SK-N-SH (cell line): ENCODE results near the gene TSPAN7. TPM values are rescaled to one million over a fixed set of nuclear protein-coding genes. Genes with fewer than 3 reads are reported as not detected.

ENCODE experiments used
- CTCF ChIA-PET: fragments of 300-600, 350-600 bp; formaldehyde crosslinking; extraction: SDS; loops from one replicate; lab custom pipeline; 2021; lab: Yijun Ruan, JAX
- POLR2A ChIA-PET: fragments of 350-600 bp; sonication (Branson Sonifier 250); formaldehyde crosslinking; extraction: SDS; loops from one replicate; lab custom pipeline; 2020; ENCODE audit warnings: antibody characterized with exemption, inconsistent platforms; lab: Yijun Ruan, JAX
- DNase-seq: peaks from one replicate; pipeline ENCODE4 v3.0.0; 2012
- H2AFZ ChIP-seq: fragments of 200-600 bp; sonication (generic); 2 replicates; pipeline ENCODE4 v1.8.1; 2016; ENCODE audit warnings: antibody characterized with exemption, mild to moderate bottlenecking, low read depth
- H3F3A ChIP-seq: fragments of 200-600 bp; sonication (generic); replicated peaks from 2 replicates; pipeline ENCODE3; 2016; ENCODE audit warnings: antibody characterized with exemption, mild to moderate bottlenecking; ENCODE audit not compliant: insufficient read depth
- H3K27ac ChIP-seq, 2 experiments: fragments of 200-500 bp in 1 of 2; fragments of 200-600 bp in 1 of 2; sonication (Bioruptor generic) in 1 of 2; sonication (generic), shearing (Covaris generic) in 1 of 2; 2 replicates each; pipeline versions ENCODE4 v1.5.1 to v1.6.1; 2014 to 2016; ENCODE audit warnings: low read depth in 2 of 2, inconsistent platforms in 1 of 2, low read length in 1 of 2, mild to moderate bottlenecking in 1 of 2, mixed read lengths in 1 of 2
- H3K27me3 ChIP-seq: fragments of 200-600 bp; sonication (generic), shearing (Covaris generic); 2 replicates; pipeline ENCODE4 v1.6.1; 2016; ENCODE audit warnings: mixed run types; ENCODE audit not compliant: insufficient read depth
- H3K36me3 ChIP-seq, 2 experiments: fragments of 200-500 bp in 1 of 2; fragments of 200-600 bp in 1 of 2; sonication (Bioruptor generic) in 1 of 2; sonication (generic) in 1 of 2; replicated peaks in 1 of 2; 2 replicates each; pipeline versions ENCODE3 to v1.5.1; 2014 to 2016; ENCODE audit warnings: low read length in 1 of 2, mild to moderate bottlenecking in 1 of 2; ENCODE audit not compliant: insufficient read depth in 2 of 2, control insufficient read depth in 1 of 2
- H3K4me1 ChIP-seq, 2 experiments: fragments of 200-500 bp in 1 of 2; fragments of 200-600 bp in 1 of 2; sonication (Bioruptor generic) in 1 of 2; sonication (generic), shearing (Covaris generic) in 1 of 2; 2 replicates each; pipeline versions ENCODE4 v1.5.1 to v1.6.1; 2014 to 2016; ENCODE audit warnings: low read depth in 1 of 2, low read length in 1 of 2, mixed run types in 1 of 2; ENCODE audit not compliant: insufficient read depth in 2 of 2, control insufficient read depth in 1 of 2
- H3K4me2 ChIP-seq: fragments of 200-600 bp; sonication (generic), shearing (Covaris generic); 2 replicates; pipeline ENCODE4 v1.6.1; 2017; ENCODE audit warnings: mixed run types
- H3K4me3 ChIP-seq, 2 experiments: fragments of 200-500 bp in 1 of 2; fragments of 200-600 bp in 1 of 2; sonication (Bioruptor generic) in 1 of 2; sonication (generic), shearing (Covaris generic) in 1 of 2; 2 replicates each; pipeline versions ENCODE4 v1.5.1 to v1.8.1; 2014 to 2016; ENCODE audit warnings: low read depth in 2 of 2, inconsistent platforms in 1 of 2, low read length in 1 of 2, mild to moderate bottlenecking in 1 of 2, mixed read lengths in 1 of 2, moderate library complexity in 1 of 2
- H3K79me2 ChIP-seq: fragments of 200-600 bp; sonication (generic); 2 replicates; pipeline ENCODE4 v1.8.1; 2017; ENCODE audit warnings: mild to moderate bottlenecking; ENCODE audit not compliant: insufficient read depth
- H3K9ac ChIP-seq: fragments of 200-600 bp; sonication (generic); 2 replicates; pipeline ENCODE4 v1.6.1; 2017; ENCODE audit warnings: mixed run types
- H3K9me2 ChIP-seq: fragments of 200-600 bp; sonication (generic); 2 replicates; pipeline ENCODE4 v1.6.1; 2017; ENCODE audit warnings: mixed run types
- H3K9me3 ChIP-seq: fragments of 200-600 bp; sonication (generic); 2 replicates; pipeline ENCODE4 v1.6.1; 2017; ENCODE audit warnings: mixed run types, mild to moderate bottlenecking, moderate library complexity
- H4K20me1 ChIP-seq: fragments of 200-600 bp; sonication (generic); 2 replicates; pipeline ENCODE4 v1.6.1; 2017; ENCODE audit warnings: mild to moderate bottlenecking, mixed run types; ENCODE audit not compliant: insufficient read depth
- CTCF ChIP-seq: fragments of 200-600 bp; sonication (generic); IDR thresholded peaks from 2 replicates; pipeline ENCODE4 v1.6.1; 2017; ENCODE audit warnings: antibody characterized with exemption, mild to moderate bottlenecking, moderate library complexity
- ELF1 ChIP-seq: IDR thresholded peaks from 2 replicates; pipeline ENCODE4 v1.4.0; 2012
- FOXM1 ChIP-seq: IDR thresholded peaks from 2 replicates; pipeline ENCODE4 v1.4.0; 2012; ENCODE audit warnings: low read depth, mild to moderate bottlenecking
- GATA2 ChIP-seq: sonication (generic); formaldehyde crosslinking; IDR thresholded peaks from 2 replicates; pipeline ENCODE4 v1.5.0; 2020; ENCODE audit warnings: mild to moderate bottlenecking, missing genetic modification reagents
- PBX3 ChIP-seq: IDR thresholded peaks from 2 replicates; pipeline ENCODE4; 2012
- WGBS: methylation state at CpG from one replicate; pipeline ENCODE4 v1.1.6; 2017; ENCODE audit warnings: low lambda C conversion rate; 5-methylcytosine and 5-hydroxymethylcytosine counted together
- polyA plus RNA-seq, 3 experiments: library from polyadenylated mRNA; depleted of rRNA; stranded (reverse); fragments of >200 nt; gene quantifications; 2 replicates each; pipeline ENCODE4 v1.2.3, GENCODE V29; 2012

The TSPAN7 gene
- polyA plus RNA-seq, 1 of the 3 experiments (the other 2 are of a cell fraction), result 0.39 TPM

DNA sequence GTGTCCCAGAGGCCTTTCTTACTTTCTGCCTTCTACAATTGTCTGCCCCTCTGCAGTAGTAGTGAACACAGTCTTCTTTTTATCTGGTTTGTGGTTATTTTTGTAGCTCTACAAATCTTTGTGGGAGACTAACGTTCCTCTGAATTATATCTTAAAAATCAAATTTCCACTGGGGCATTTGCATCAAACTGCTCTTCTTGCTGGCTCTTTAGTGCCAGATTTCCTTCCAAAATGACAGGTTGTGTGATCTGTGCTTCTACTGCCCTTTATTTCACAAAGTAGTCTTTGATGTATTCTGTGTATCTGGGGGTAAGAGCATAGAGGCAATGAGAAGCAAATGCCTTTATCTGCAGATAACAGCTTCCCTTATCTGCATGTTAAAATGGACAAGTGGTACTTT lies 34.5 kb downstream of the TSPAN7 start:
- WGBS, result 4% methylated on average over 1 of the region's 1 CpG
- no peaks in the 10 kb centered on the region for H3F3A ChIP-seq
- peak; percentile 1 for DNase-seq
- no peak overlapping the region for H3K4me2 ChIP-seq
- H3K79me2 ChIP-seq, result no peaks in the 10 kb centered on the region
- no peaks in the 10 kb centered on the region for H4K20me1 ChIP-seq
- TF ChIP-seq GATA2 (CRISPR knock-in tag), result peak; percentile 47
- no peak for TF ChIP-seq PBX3
- no peaks in the 10 kb centered on the region; a peak in 1 of 4 replicates for H3K4me1 ChIP-seq
- CTCF ChIA-PET, result interaction anchor here (1.8 kb wide), 1 partner anchor 269 kb away, joined by 4 read pairs; the partner anchor contains the start of gene RPGR
- no peaks in the 10 kb centered on the region for H3K9me3 ChIP-seq
- H2AFZ ChIP-seq, result no peak overlapping the region
- no peak overlapping the region for H3K4me3 ChIP-seq
- H3K36me3 ChIP-seq, result no peaks in the 10 kb centered on the region
- peak overlapping the region in 1 of 2 experiments; percentile 34; a peak in 1 of 4 replicates for H3K27ac ChIP-seq
- H3K27me3 ChIP-seq, result no peaks in the 10 kb centered on the region
- POLR2A ChIA-PET, result no interaction called here
- H3K9me2 ChIP-seq, result no peaks in the 10 kb centered on the region
- no peak overlapping the region for H3K9ac ChIP-seq

GRCh38 chrX:38596939-38597338 lies 35.6 kb downstream of the TSPAN7 start:
- Histone ChIP-seq H2AFZ (no peak overlapping the region), H3K27me3 (no peaks in the 10 kb centered on the region), H3K9me2 (no peaks in the 10 kb centered on the region), H3K79me2 (no peaks in the 10 kb centered on the region), H3K4me2 (no peak overlapping the region), H3K9ac (no peak overlapping the region)
- no peak for DNase-seq
- POLR2A ChIA-PET, result no interaction called here
- 7% methylated on average over 2 of the region's 2 CpGs for WGBS
- no peak for TF ChIP-seq CTCF
- no peak for TF ChIP-seq ELF1
- no peak for TF ChIP-seq GATA2 (CRISPR knock-in tag)
- TF ChIP-seq PBX3, result no peak
- TF ChIP-seq FOXM1, result no peak
- TF ChIP-seq, all 33 proteins: peak for 0
- H4K20me1 ChIP-seq, result no peaks in the 10 kb centered on the region
- H3F3A ChIP-seq, result no peaks in the 10 kb centered on the region
- no peak overlapping the region for H3K4me3 ChIP-seq
- no peaks in the 10 kb centered on the region for H3K36me3 ChIP-seq
- CTCF ChIA-PET, result no interaction called here
- H3K9me3 ChIP-seq, result no peaks in the 10 kb centered on the region
- no peak overlapping the region for H3K27ac ChIP-seq
- H3K4me1 ChIP-seq, result no peaks in the 10 kb centered on the region; a peak in 1 of 4 replicates
